HL-60 (cell line): ENCODE results near the gene NAT9.

Experiments
- CTCF ChIP-seq: IDR thresholded peaks from one replicate; pipeline ENCODE4 v1.5.1; 2011; ENCODE audit warnings: low read length, control low read depth, inconsistent platforms; ENCODE audit not compliant: insufficient read depth
- REST ChIP-seq: IDR thresholded peaks from 2 replicates; pipeline ENCODE4 v1.6.1; 2012; ENCODE audit warnings: low read depth; ENCODE audit not compliant: insufficient replicate concordance

- no peak for TF ChIP-seq CTCF
- no peak for TF ChIP-seq REST
Measured at GRCh38 chr17:74785981-74786360, 9.8 kb upstream of the NAT9 start.
